ENCODE data around the gene UBALD1.

GRCh38 chr16:4634768-4635167 lies 20.1 kb upstream of the UBALD1 start:
- TF ChIP-seq POLR2A (IDR thresholded peaks at IDR 0.05) (no peak), POLR2AphosphoS5 (IDR thresholded peaks at IDR 0.05; ENCODE audit: insufficient read depth in 1 of 2, low read depth in 1 of 2) (no peak)
- TF ChIP-seq, protein P1, sequence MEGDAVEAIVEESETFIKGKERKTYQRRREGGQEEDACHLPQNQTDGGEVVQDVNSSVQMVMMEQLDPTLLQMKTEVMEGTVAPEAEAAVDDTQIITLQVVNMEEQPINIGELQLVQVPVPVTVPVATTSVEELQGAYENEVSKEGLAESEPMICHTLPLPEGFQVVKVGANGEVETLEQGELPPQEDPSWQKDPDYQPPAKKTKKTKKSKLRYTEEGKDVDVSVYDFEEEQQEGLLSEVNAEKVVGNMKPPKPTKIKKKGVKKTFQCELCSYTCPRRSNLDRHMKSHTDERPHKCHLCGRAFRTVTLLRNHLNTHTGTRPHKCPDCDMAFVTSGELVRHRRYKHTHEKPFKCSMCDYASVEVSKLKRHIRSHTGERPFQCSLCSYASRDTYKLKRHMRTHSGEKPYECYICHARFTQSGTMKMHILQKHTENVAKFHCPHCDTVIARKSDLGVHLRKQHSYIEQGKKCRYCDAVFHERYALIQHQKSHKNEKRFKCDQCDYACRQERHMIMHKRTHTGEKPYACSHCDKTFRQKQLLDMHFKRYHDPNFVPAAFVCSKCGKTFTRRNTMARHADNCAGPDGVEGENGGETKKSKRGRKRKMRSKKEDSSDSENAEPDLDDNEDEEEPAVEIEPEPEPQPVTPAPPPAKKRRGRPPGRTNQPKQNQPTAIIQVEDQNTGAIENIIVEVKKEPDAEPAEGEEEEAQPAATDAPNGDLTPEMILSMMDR (IDR thresholded peaks at IDR 0.05) = no peak

All from vagina (tissue), 2 donors.